GM18870 (cell line): ENCODE data around the gene PAX8.

Experiments used
- ATAC-seq: cut with Tn5 transposase; IDR thresholded peaks from one replicate; pipeline ENCODE4 v1.9.1; 2021; ENCODE audit warnings: moderate library complexity; ENCODE audit not compliant: unreplicated experiment

PAX8 gene

GRCh38 chr2:113268621-113269360 is 9.9 kb downstream of the PAX8 start:
- no peak for ATAC-seq

DNA sequence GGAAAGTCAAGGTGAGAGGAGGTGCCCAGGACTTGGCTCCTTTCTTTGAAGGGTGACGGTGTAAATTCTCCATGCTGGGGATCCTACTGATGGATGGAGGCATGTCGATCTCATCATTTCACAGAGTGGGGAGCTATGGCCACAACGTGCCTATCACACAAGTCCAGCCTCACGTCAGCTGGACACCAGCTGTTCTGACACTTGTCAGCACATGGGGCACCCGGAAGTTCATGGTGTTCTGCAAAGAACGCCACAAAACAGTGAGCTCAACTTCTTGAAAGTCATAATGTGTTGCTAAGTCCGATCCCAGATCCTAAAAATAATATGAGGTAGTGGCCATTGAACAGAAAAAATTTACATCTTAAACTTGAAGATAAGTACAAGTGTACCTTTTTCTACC is 12.3 kb downstream of the PAX8 start:
- ATAC-seq: no peak

GRCh38 chr2:113264713-113265403 is 13.9 kb downstream of the PAX8 start:
- no peak for ATAC-seq

DNA sequence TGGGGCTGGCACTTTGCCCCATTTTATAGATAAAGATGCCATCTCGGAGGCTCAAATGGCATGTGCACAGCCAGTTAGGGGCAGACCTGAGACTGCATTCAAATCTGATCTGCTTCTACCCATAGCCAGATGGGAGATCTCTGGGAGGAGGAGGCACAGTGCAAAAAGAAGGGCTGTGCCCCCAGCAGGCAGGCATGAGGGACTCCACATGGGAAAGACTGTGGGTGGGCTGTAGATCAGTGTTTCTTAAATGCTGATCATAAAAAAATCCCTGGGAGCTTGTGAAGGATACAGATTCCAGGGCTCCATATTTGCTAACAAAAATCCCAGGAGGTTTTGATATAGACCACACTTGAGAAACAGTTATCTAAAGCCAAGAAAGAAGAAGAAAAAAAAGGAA is 15.2 kb downstream of the PAX8 start:
- no peak for ATAC-seq

GRCh38 chr2:113260991-113261390 is 17.7 kb downstream of the PAX8 start:
- no peak for ATAC-seq

- no peak for ATAC-seq
Measured at GRCh38 chr2:113258471-113259147, 20.1 kb downstream of the PAX8 start.

DNA sequence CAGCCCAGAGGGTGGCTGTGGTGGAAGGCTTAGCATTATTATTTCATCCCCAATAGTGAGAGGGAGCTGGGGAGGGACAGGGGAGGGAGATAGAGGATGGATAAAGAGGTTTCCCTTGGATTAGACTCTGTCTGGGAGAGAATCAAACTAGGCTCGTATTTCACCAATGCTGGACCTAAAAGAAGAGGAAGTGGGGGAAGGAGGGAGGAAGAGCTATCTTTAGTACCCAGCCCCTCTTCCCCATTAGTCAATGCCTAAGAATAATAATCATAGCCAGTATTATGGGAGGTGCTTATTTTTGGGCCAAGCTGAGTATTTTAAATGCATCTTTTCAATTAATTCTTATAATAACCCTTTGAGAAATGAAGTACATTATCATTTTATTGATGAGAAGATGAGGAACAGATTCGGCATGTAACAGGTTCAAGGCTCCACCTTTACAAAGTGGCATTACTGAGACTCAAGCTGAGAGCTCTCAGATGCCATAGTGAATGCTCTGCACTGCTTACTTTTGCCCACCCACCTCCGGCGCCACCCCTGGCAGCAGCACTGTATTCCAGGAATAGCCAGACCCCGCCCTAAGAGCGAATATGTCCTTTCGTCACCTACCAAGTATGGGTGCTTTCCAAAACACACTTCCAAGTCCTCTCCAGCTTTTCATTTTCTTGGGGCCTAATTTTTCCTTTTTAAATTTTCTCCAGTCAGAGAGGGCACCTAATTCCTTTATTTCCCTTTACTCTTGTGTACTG is 21.0 kb downstream of the PAX8 start:
- ATAC-seq: no peak

- ATAC-seq: no peak
Measured at GRCh38 chr2:113255140-113256070, 23.3 kb downstream of the PAX8 start.

GRCh38 chr2:113253453-113253852 is 25.3 kb downstream of the PAX8 start:
- no peak for ATAC-seq

DNA sequence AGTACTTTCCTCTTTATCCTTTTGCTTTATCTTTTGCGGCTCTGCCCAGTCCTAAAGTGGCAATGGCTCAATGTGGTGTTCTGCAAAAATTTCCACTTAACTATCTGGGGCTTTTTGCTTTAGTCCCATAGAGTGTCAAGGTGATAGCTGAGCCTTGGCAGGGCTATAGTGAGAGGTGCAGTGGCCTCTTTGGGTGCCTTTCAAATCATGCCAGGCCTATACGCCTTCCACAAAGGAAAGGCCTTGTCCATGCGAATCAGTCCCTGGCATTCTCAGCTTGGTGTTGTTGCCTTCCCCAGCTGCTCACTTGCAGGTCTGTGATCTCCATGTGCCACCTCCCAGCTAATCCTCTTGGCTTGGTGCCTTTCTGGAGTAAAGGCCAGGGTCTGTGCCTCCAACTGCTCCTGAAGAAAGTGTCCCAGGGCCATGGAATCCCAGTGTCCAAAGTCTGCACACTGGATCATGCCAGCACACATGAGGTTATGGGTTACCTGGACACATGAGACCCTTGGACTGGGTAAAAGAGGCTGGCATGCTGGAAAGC is 26.6 kb downstream of the PAX8 start:
- ATAC-seq: no peak

GRCh38 chr2:113251118-113251517 is 27.6 kb downstream of the PAX8 start:
- no peak for ATAC-seq

- no peak for ATAC-seq
Measured at GRCh38 chr2:113248997-113249770, 29.5 kb downstream of the PAX8 start.

- ATAC-seq: no peak
Measured at GRCh38 chr2:113246606-113247005, 32.1 kb downstream of the PAX8 start.

- ATAC-seq: no peak
Measured at GRCh38 chr2:113245276-113245711, 33.4 kb downstream of the PAX8 start.

- ATAC-seq: no peak
Measured at GRCh38 chr2:113242327-113242726, 36.4 kb downstream of the PAX8 start.

DNA sequence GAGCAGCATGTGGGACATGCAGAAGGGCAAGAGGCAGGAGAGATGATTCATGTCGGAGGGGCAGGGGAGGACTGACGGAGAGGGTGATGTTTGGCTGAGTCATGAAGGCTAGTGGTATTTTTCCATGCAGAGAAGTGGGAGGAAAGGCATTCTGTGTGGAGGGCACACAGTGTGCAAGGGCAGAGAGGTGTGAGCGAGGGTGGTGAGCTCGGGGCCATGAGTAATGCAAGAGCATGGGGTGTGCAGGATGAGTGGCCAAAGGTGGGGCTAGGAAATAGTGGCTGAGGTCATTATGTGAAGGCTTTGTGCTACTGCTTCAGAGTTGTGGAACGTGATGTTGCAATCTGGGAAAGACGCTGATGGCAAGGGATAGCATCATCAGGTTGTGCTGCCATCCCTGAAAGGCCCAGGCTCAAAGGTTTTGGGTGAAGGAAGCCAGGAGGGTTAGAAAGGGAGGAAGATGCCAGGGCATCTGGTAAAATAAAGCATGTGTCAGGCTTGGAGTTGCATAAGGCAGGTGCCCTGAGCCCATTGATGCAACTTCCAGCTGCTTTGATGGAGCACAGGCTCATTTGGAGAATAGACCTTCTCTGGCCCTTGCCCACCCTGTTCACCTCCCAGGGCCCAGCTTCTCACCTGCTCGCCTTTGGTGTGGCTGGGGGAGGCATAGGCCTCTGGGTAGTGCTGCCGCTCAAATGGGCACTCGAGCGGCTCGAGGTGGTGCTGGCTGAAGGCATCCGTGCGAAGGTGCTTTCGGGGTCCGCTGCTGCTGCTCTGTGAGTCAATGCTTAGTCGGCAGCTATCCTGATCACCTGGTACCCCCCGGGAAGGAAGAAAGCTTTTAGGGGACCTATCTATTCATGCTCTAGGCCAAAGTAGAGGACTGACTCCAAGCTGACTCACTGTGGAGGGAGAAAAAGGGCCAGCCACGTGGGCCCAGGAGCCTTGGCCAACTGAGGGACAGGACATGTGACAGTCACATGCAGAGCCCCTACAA is 37.5 kb downstream of the PAX8 start:
- ATAC-seq: no peak

- no peak for ATAC-seq
Measured at GRCh38 chr2:113240150-113240914, 38.4 kb downstream of the PAX8 start.
